CD4-positive, alpha-beta T cell treated with Interleukin-10 for 1 hour (primary cell): ENCODE measurements around the gene C19orf25.
A peak's percentile ranks its signal among the peaks of the same experiment; 100 is the strongest.

Experiments
- DNase-seq: peaks from one replicate; pipeline ENCODE4 v3.0.0-alpha.2; 2020

Gene C19orf25

DNA sequence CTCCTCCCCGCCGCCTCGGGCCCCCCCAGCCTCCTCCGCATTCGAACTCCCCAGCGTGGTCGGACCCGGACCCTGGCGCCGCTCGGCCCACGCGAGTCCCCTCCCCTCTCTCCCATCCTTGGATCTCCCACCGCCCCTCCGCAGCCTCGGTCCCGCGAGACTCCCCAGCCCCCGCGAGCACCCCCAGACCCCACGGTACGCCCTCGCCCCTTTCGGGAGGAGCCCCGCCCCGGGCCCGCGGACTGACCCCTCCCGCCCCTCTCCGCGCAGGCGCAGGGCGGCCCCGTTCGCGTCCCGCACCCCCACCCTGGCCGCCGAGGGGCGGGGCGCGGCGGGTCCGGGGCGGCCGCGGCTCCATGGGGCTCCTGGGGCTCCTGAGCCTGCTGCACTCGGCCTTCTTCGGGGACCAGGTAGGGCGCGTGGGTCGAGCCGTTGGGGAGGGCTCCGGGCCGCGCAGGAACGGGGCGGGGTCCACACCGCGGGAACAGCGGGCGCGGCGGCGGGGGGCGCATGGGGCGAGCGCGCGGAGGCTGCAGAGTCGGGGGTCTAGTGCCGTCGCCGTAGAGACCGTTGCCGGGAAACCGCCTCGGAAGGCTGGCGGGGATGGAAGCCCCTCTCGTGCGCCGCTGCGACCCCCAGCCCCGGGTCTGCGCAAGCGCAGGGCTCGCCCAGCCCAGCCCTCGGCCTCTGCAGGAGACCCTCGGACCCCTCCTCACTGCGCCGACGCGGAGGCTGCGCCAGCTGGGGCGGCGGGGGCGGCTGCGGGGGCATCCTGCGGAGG is 32.9 kb downstream of the C19orf25 start:
- no peak for DNase-seq

DNA sequence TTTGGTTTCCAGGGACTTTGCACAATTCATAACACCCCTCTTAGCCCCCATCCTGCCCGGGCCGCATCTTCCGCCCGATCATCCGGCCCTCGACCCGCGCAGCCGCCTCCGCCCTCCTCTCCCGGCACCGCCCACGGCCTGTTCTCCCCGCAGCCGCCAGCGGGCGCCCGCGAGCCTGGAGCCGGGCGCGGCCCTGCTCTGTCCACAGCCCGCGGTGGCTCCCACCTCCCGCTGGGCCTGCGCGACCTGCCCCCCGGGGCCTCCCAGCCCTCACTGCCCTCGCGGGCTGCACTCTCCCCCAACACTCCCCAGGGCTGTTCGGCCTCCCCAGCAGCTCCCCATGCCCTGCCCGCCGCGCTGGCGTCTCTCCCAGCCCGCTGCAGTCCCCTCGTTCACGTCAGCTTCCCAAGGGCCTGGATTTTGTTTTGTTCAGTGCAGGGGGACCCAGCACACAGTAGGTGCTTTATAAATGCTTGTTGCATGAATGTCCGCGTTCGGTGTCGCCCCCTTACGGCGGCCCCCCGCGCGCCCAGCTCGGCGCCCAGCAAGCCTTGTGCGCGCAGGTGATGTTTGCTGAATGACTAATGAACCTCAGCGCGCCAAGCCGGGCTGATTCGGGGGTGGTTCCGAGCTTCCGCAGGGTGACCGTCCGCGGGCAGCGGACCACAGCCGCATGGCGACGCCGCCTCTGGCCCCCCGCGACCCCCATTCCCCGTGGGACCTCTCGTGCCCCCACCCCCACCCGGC is 33.7 kb downstream of the C19orf25 start:
- DNase-seq: peak; percentile 82

DNA sequence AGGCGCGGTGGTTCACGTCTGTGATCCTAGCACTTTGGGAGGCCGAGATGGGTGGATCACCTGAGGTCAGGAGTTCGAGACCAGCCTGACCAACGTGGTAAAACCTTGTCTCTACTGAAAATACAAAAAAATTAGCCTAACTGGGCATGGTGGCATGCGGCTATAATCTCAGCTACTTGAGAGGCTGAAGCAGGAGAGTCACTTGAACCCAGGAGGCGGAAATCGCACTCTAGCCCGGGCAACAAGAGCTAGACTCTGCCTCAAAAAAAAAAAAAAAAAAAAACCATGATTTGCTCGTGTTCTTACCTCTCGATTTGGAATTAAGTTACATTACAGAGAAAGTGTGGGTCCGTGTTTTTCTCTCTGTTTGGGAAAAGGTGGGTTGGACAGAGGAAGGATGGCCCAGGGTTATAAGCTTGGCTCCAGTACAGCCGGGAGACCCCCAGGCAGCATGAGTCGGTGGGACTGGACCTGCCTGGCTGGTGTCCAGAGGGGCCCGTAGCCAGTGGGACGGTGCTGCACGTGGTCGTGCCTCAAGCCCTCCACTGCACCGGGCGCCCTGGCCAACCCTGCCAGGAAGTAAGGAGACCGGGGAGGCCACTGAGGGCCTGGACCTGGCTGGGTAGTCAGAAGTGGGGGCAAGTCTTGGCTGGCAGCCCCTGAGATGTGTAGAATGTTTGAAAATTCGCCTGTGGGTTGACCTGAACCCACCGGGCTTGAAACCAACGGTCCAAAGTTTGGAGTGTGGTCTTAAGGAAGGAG is 37.2 kb downstream of the C19orf25 start:
- DNase-seq: no peak

DNA sequence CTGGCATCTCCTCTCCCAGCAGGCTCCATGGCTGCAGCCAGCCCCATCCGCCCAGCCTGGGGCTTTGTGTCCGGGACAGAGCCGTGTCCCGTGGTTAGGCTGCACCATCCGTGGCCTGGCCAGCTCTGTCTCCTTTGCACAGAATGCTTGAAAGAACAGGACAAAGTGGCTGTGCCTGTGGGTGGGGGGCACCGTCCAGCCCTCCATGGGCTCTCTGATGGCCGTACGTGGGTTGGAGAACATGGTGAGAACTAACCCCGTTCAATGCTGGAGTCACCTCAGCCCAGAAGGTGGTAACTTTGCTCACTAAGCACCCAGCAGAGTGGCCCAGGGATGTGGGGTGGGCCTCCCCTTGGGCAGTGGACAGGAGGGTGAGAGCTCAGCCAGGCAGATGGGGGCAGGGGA is 38.0 kb downstream of the C19orf25 start:
- DNase-seq: no peak

DNA sequence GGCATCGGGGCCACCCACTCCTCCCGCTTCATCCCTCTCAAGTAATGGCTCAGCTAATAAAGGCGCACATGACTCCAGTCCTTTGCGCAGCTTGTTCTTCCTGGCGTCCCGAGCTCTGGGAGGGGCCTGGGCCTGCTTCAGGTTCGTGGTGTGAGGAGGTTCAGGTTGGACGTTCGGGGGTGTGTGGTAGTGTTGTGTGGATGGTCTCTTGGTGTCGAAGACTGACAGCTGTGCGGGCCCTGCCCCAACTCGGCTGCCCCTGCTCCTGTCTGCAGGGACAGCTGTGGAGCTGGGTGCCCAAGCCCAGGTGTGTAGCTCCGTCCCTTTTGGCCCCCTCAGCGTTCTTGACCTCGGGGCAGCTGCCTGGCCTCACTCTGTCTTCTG is 38.6 kb downstream of the C19orf25 start:
- DNase-seq: no peak

DNA sequence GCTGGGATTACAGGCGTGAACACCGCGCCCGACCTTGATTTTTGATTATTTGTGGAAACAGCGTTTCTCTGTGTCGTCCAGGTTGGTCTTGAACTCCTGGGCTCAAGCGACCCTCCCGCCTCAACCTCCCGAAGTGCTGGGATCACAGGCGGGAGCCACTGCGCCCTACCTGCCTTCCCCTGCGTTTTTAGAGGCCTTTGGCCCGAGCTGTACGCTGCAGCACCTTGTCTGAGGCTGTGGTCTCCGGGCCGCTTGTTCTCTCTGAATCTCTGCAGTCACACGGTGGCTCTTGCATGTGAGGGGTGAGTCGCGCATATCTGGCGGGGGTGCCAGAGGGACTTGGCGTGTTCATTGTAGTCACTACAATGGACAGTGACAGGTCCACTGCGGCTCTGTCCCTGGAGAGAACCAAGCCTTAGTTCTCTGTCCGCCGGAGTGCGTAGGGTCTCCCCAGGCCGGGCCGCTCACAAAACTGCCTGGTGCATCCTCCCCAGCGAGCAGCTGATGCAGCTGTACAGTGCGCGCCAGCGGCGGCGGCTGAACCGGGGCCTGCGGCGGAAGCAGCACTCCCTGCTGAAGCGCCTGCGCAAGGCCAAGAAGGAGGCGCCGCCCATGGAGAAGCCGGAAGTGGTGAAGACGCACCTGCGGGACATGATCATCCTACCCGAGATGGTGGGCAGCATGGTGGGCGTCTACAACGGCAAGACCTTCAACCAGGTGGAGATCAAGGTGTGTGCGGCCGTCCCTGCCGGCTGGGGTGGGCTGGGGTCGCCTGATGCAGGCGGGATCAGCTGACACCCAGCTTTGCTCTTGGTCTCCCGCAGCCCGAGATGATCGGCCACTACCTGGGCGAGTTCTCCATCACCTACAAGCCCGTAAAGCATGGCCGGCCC is 39.2 kb downstream of the C19orf25 start:
- DNase-seq: peak; percentile 37

DNA sequence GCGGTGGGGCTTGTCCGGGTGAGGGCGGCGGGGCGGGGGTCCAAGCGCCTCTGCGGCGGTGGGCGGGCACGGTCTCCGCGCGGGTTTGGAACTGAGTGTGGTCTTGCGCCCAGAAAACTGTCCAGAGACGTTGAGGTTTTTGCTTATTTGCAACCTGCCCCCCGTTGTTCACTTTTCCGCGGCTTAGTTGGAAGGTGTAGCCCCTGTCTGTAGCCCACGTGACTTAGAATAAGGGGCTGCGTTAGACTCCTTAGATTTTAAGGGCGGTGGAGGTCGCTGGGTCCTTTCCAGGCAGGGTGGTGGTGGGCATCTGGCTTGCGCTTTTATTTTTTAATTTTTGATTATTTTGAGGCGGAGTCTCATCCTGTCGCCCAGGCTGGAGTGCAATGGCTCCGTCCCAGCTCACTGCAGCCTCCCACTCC is 40.1 kb downstream of the C19orf25 start:
- no peak for DNase-seq

DNA sequence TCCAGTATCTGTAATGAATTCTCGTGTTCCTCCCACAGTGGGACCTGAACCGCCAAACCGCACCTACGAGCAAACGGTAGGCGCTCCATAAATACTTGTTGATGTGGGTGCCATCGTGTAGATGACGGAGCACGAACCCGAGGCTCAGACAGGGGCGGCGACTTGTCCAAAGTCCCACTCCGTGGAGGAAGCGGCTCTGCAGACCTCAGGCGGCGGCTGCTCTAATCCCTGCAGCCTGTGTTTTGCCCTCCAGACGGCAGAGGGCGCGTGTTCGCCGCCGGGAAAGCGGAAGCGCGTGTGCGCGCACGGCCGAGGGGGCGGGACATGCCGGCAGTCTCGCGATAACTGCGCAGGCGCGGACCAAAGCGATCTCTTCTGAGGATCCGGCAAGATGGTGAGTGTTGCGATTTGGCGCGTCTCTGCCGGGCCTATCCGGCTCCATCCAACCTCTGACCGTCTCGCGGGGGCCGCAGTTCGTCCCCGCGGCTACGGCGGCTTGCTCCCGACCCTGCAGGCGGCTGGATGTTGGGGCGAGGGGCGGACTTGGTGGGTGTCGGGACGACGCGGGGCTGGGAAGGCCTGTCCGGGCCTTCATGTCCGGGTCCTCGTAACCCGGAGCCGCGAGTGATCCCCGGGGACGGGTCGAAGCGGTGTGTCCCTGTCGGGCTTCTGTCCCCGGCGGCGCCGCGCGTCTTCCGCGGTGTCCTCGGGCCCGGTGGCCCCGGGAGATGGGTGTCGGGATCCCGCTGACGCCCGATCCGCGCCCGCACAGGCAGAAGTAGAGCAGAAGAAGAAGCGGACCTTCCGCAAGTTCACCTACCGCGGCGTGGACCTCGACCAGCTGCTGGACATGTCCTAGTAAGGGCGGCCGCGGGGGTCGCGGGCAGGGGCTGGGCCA is 40.7 kb downstream of the C19orf25 start, which contains the start of gene RPS15:
TSS of gene RPS15 (plus strand) at position 362 of the 898 bp plus-strand sequence. CDS start at position 392, 30 bp downstream.
- DNase-seq: peak; percentile 96

DNA sequence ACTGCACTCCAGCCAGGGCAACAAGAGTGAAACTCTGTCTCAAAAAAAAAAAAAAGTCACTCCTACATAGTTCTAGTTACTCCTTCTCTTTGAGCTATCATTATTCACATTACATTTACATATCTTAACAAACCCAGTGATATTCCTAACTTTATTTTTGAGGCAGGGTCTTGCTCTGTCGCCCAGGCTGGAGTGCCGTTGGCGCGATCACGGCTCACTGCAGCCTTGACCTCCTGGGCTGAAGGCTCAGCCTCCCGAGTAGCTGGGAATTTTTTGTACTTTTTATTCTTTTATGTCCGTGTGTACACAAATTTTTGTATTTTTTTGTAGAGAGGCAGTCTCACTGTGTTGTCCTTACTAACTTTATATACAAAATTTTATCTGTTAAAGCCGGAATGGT is 41.4 kb downstream of the C19orf25 start:
- no peak for DNase-seq

DNA sequence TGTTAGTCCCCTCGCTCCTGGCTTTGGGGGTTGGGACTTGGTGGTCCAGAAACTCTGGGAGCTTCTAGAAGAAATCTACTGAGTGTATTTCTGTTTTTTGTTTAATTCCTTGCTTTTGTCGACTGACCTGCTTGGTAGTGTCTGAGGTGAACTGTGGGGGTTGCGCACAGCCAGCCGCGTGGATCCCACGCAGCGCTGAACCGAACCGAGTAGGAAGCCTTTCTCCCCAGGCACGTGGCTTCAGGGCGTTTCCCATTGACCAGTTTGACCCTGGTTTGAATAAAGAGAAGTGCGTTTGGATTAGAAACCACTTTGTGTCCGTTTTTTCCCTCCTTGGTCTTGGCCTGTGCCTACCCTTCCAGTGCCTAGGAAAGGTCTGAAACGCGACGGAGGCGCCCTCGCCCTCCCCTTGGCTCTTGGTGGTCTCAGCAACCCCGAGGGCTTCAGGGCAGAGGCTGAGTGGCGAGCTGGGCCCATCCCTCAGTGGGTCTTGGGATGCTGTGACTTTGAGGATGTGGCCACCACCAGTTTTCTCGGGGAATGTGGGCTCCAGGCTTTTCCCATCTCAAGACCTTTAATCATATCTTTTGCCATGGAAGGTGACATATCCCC is 43.5 kb downstream of the C19orf25 start:
- no peak for DNase-seq

DNA sequence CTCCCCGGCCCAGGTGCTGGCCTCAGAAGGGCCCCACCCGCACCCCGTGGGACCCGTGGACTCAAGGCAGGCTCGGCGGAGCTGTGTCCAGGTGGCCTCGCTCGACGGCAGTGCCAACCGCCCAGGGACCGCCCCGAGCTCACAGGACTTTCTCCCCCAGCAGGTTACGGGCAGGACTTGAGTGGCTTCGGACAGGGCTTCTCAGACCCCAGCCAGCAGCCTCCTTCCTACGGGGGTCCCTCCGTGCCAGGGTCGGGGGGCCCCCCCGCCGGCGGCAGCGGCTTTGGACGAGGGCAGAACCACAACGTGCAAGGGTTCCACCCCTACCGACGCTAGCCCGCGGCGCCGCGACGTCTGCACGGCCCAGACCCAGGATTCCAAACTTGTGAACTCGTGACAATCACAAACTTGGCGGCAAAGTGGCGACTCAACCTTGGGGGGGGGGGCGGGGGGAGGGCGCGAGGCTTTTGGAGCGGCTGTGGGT is 44.4 kb downstream of the C19orf25 start:
- DNase-seq: no peak

DNA sequence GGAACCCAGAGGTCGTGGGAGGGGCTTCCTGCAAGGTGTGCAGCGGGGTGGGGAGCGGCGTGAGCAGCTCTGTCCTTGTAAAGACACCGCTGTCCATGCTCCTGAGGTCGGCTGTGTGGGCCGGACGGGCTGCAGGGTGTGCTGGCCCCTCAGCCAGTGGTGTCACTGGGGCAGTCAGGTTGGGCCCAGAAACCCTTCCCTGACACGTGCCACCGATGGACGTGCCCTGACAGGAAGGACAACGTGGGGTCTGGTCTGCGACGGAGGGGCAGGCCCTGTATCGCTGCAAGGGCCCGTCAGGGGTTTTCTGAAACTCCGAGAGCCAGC is 45.0 kb downstream of the C19orf25 start:
- no peak for DNase-seq

DNA sequence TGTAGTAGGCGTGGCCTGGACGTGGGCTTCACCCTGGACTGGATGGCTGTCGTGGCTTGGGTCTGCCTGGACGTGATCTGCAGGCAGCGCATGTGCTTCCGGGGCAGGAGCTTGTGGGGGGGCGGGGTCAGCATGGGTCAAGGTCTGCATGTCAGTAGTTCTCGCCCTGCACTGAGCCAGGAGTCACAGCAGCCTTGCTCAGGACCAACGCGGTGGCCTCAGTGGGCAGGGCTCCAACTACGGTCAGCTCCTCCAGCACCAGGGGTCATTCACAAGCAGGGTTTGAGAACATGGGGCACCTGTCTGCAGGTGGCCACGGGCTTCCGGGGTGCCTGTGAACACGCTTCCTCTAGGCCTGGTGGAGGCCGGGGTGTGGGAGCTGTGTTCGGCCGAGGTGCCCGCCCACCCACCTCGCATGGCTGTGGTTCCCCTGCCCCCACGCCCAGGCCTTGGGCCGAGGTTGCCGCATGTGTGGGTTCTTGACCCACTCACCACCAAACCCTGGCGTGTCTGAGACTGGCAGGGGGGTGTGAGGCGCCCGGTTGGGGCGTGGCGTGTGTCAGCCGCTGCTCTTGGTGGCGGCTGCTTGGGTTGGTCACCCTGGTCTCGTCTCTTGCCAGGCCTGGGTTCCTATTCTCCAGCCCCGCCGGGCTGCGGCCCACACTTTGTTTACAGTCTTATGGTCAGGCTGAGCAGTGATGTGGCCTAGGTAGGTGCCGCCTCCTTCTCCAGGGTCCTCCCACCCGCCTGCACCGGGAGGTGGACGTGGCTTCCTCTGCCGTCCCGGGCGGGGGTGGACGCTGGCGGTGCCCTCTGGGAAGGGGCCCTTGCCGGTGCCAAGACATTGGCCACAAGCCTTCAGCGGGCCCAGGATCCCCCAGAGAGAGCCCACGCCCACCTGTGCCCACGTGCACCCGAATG is 45.6 kb downstream of the C19orf25 start:
- no peak for DNase-seq

DNA sequence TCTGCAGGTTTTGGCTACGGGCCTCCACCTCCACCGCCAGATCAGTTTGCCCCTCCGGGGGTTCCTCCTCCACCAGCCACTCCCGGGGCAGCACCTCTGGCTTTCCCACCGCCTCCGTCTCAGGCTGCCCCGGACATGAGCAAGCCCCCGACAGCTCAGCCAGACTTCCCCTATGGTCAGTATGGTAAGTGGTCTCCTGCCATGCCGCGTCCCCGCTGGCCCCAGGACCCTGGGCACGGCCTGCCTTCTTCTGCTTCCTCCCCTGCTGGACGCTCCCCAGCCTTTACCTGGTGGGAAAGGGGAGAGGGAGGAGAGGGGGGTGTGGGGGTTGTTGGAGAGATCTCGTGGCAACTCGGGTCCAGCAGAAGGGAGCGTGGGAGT is 46.5 kb downstream of the C19orf25 start:
- no peak for DNase-seq

DNA sequence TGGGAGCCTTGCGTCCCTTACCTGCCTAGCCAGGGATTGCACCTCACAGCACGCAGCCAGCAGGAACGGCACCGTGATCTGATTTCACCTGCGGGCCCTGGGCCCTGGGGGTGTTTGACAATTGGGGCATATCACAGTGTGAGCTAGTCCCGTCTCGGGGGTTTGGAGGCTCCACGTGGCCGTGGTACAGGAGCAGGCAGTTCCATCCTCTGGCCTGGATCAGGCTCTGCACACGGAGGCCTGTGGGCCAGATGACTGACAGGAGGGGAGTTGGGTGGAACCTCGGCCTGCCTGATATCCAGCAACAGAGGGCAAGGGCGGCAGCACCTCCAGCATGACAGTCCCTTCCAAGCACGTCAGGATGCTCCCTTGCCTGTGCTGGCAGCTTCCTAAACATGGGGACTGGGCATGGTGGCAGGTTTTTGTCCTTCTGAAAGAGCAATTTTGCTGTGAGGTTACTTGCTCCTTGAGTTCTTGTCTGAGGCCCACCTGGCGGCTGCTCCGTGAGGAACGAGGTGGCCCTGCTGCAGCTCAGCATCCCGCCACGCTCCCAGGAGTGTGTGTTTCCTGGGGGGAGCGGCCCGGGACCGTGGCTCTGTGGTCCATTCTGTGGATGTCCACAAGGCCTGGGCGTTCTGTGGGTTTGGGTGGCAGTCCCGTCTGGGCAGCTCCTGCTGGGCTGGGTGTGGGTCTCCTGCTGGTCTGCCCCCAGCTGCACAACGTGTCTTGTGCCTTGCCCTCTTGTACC is 47.1 kb downstream of the C19orf25 start:
- DNase-seq: no peak

DNA sequence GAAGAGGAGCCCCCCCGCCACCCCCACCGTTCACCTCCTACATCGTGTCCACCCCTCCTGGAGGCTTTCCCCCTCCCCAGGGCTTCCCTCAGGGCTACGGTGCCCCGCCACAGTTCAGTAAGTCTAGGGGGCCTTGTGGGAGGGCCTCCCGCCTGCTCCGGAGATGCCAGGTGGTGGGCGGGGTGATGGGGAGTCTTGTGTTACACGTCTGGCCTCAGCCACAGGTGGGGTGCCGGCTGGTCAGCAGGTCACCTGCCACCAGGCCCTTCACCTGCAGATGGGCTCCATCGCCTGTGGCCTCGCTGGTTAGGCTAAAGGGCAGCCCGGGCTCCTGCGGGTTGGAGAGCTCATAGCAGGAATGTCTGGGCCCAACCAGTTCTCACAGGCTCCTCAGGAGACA is 48.8 kb downstream of the C19orf25 start:
- no peak for DNase-seq

DNA sequence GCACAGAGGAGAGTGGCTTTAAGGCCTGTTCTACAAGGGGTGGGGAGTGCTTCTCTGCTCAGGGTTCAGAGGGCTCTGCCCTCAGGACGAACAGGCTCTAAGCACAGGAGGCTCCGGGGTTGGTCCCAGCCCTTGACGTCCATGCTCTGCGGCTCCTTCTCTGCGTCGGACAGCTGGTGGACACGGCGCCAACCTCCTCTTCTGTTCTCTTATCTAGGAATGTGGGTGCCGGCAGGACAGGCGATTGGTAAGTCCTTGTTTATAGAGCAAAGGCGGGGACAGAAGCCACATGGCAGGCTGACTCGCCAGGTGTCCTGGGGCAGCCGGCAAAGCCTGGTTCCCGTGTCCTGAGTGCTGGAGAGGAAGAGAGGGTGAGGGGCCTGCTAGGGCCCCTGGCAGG is 49.3 kb downstream of the C19orf25 start:
- DNase-seq: no peak

DNA sequence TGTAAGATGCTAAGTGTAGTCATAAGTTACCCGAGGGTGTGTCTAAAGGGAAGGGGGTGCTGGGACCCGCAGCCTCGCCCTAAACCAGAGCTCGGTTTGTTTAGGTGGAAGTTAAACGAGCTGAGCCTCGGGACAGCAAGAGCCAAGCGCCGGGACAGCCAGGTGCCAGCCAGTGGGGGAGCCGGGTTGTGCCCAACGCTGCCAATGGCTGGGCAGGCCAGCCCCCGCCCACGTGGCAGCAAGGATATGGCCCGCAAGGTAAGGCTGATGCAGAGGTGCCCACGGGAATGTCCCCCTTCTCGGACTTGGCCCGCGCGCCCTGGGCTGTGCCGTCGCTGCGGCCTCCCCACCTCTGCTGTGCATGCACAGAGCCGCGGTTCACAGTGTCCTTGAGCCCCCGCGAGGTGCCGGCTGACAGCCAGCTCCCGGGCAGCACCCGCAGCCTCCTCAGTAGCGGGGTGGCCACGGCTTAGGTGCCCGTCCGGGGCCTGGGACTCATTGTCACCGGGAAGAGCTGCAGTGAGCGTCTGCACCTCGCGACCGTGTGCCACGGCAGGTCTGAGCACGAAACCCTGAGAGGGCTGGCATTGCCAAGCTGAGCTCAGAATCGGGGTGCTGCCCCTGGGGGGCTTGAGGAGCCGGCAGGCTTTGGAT is 50.1 kb downstream of the C19orf25 start:
- DNase-seq: no peak
